ENCODE measurements around the gene USH2A. TPM values are rescaled to one million over a fixed set of nuclear protein-coding genes. Genes with fewer than 3 reads are reported as not detected.

Gene USH2A
- total RNA-seq, 4 donors from 2014 or later: 0.03 to 0.25 TPM; not detected in 2

DNA sequence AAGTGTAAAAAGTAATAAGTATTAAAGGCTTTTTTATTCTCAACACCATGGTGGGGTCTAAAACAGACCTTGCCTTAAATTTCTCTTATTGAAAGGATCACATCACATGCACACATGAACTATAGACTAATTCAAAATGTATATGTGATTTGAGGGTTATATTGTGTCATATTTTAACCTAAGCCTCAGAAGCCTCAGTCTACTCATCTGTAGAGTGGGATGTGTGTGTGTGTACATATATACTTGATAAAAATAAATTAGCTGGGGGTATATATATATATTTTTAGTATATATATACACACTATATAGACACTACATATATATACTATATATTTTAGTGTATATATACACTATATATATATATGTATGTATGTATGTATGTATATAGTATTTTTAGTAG is 797.3 kb downstream of the USH2A start:
- TF ChIP-seq POLR2A (IDR thresholded peaks at IDR 0.05): no peak
- DNase-seq (ENCODE audit: low spot score in 2 of 2): no peak
- no peak overlapping the region for H3K4me3 ChIP-seq (ENCODE audit: low read depth, poor library complexity, severe bottlenecking)
- intact Hi-C loops (cut with DNase I; ENCODE audit: low total_unique reads): no loop called here

DNA sequence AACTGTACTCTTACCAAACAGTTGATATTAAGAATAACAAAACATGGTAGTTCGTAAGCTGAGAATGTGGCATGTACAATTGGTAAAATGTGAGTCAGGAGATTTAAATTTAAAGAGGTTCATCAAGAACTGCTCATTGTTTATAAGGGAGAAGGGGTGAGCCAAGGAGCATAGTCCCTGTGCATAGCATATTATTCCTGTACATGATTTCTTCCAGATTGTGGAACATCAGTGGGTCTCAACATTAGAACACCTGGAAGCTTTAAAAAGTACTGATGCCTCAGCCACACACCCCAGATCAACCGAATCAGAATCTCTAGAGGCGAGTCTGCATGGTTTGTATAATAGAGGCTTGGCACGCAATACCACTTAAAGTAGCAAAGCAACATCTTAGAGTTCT is 800.1 kb downstream of the USH2A start:
- H3K4me3 ChIP-seq (ENCODE audit: low read depth, poor library complexity, severe bottlenecking): no peak overlapping the region
- TF ChIP-seq POLR2A (IDR thresholded peaks at IDR 0.05): no peak
- TF ChIP-seq, protein P1, sequence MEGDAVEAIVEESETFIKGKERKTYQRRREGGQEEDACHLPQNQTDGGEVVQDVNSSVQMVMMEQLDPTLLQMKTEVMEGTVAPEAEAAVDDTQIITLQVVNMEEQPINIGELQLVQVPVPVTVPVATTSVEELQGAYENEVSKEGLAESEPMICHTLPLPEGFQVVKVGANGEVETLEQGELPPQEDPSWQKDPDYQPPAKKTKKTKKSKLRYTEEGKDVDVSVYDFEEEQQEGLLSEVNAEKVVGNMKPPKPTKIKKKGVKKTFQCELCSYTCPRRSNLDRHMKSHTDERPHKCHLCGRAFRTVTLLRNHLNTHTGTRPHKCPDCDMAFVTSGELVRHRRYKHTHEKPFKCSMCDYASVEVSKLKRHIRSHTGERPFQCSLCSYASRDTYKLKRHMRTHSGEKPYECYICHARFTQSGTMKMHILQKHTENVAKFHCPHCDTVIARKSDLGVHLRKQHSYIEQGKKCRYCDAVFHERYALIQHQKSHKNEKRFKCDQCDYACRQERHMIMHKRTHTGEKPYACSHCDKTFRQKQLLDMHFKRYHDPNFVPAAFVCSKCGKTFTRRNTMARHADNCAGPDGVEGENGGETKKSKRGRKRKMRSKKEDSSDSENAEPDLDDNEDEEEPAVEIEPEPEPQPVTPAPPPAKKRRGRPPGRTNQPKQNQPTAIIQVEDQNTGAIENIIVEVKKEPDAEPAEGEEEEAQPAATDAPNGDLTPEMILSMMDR (IDR thresholded peaks at IDR 0.05): no peak
- 81 to 85% methylated on average over 4 of the region's 4 CpGs for WGBS, 2 donors
- intact Hi-C loops (cut with DNase I; ENCODE audit: low total_unique reads): no loop called here
- DNase-seq (ENCODE audit: low spot score in 2 of 2): no peak

DNA sequence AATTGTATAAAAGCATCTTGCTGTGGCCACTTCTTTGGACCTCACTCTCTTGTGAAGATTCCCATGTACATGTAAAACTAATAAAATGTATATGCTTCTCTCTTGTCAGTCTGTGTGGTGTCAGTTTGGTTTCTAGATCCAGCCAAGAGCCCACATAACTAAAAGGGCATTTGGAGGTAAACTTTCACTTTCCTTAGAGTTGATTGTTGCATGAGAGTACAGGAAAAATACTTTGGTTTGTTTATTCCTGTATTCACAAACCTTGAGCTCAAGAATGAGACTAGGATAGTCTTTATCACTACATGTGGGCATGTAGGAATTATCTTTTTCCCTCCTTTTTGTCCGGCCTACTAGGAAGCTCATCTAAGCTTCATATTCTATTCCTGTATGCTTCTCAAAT is 805.3 kb downstream of the USH2A start:
- DNase-seq (ENCODE audit: low spot score in 2 of 2): no peak
- intact Hi-C loops (cut with DNase I; ENCODE audit: low total_unique reads): no loop called here
- H3K4me3 ChIP-seq (ENCODE audit: low read depth, poor library complexity, severe bottlenecking): no peak overlapping the region
- TF ChIP-seq POLR2A (IDR thresholded peaks at IDR 0.05): no peak
- TF ChIP-seq, protein P1 (IDR thresholded peaks at IDR 0.05): no peak
- 92 to 100% methylated on average over 1 of the region's 1 CpG for WGBS, 2 donors

DNA sequence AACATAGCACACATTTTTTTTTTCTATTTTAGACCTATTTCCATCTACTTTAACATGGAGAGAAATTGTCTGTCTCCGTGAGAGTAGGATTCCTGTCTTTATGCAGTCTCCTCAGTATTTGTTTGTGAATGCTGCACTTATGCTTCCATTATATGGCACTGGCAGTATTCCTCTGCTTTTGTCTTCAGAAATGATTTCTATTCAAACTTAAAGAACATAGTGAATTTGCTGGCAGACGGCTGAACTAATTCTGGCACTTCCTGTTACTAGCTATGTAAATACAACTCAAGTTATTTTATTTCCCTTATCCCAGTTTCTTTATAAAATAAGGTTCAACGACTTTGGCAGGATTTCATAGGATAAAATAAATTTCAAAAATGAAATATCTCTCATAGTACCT is 810.9 kb downstream of the USH2A start:
- DNase-seq (ENCODE audit: low spot score in 2 of 2): no peak
- 58 to 60% methylated on average over 3 of the region's 3 CpGs for WGBS, 2 donors
- H3K4me3 ChIP-seq (ENCODE audit: low read depth, poor library complexity, severe bottlenecking): no peak overlapping the region
- intact Hi-C loops (cut with DNase I; ENCODE audit: low total_unique reads): no loop called here
- no peak for TF ChIP-seq POLR2A (IDR thresholded peaks at IDR 0.05)
- TF ChIP-seq, protein P1 (IDR thresholded peaks at IDR 0.05): no peak

DNA sequence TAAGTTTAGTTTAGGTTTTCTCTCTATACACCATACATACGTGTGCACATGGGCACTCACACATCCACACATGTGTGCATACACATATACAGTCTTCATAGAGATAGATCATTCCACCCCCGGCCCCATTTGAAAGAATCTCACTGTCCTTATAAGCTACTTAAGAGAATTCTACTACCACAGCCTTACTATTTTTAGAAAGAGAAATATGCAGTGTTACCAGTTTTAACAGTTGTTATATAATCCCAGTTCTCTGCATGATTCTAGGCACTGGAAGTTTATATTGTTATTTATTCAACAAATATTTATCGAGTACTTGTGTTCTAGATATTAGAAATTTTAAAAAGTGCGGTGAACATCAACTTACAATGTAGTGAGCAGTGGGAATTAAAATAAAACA is 814.6 kb downstream of the USH2A start:
- TF ChIP-seq, protein P1 (IDR thresholded peaks at IDR 0.05): no peak
- TF ChIP-seq POLR2A (IDR thresholded peaks at IDR 0.05): no peak
- H3K4me3 ChIP-seq (ENCODE audit: low read depth, poor library complexity, severe bottlenecking): no peak overlapping the region
- DNase-seq (ENCODE audit: low spot score in 2 of 2): no peak
- 74 to 78% methylated on average over 4 of the region's 4 CpGs for WGBS, 2 donors
- intact Hi-C loops (cut with DNase I; ENCODE audit: low total_unique reads): no loop called here

DNA sequence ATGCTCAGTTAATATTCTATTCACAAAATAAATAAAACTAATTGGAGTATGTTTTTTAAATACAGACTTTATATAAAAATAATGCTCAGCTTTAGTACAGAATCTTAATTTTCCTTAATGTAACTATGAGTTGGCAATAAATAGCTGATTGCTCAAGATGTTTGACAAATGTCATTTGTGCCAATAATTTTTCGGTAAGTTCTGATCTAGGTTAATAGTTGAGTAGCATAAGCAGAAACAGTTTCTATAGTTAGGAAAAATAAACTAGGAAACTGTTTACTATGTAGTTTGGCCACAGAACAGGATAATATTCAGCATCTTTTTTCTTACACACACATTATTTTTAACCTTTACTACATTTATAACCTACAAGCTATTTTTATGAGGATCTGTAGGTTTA is 815.8 kb downstream of the USH2A start:
- WGBS, 2 donors: 42 to 46% methylated on average over 1 of the region's 1 CpG
- no peak for DNase-seq (ENCODE audit: low spot score in 2 of 2)
- TF ChIP-seq POLR2A (IDR thresholded peaks at IDR 0.05): no peak
- TF ChIP-seq, protein P1 (IDR thresholded peaks at IDR 0.05): no peak

More for the DNA sequence above, 815.8 kb downstream of the USH2A start:
- H3K4me3 ChIP-seq (ENCODE audit: low read depth, poor library complexity, severe bottlenecking): no peak overlapping the region
- intact Hi-C loops (cut with DNase I; ENCODE audit: low total_unique reads): no loop called here

Measured in lower leg skin (tissue), 4 donors.